Pancreas (tissue), 10 donors: ENCODE measurements around the gene GMPPA. TPM values are rescaled to one million over a fixed set of nuclear protein-coding genes. Genes with fewer than 3 reads are reported as not detected.
A peak's percentile ranks its signal among the peaks of the same experiment; 100 is the strongest.

Experiments
- ATAC-seq, 4 donors: fragments of 200-7000 bp; cut with Tn5 transposase; one replicate each; pipeline versions ENCODE4 v1.8.0 to v1.9.1; 2020; ENCODE audit warnings: mild to moderate bottlenecking in 4 of 4, moderate library complexity in 4 of 4
- DNase-seq, 6 donors: peaks; one replicate each; pipeline ENCODE4 v3.0.0-alpha.2; 2020
- FAIRE-seq: peaks from 2 replicates; lab custom pipeline; 2012; peaks lifted over from hg19 to GRCh38; lab: Jason Lieb, UNC
- H3K27ac ChIP-seq, 4 donors: fragments of 200-600 bp; sonication (generic); 1 replicate in 3 of 4; 2 replicates in 1 of 4; pipeline versions ENCODE4 v1.5.0 to v1.8.0; 2020
- H3K27me3 ChIP-seq, 4 donors: fragments of 200-600 bp; one replicate each; pipeline ENCODE4 v1.8.0; 2021
- H3K36me3 ChIP-seq, 3 donors: fragments of 200-600 bp; sonication (generic) in 1 of 3; one replicate each; pipeline versions ENCODE4 v1.5.0 to v1.8.0; 2020 to 2021
- H3K4me1 ChIP-seq, 3 donors: fragments of 200-600 bp; one replicate each; pipeline ENCODE4 v1.8.0; 2021
- H3K4me3 ChIP-seq, 4 donors: fragments of 200-600 bp; sonication (generic) in 2 of 4; one replicate each; pipeline versions ENCODE4 v1.5.0 to v1.8.0; 2020 to 2021
- H3K9me3 ChIP-seq, 4 donors: fragments of 200-600 bp; one replicate each; pipeline ENCODE4 v1.8.0; 2021
- CTCF ChIP-seq, 4 donors: fragments of 200-600 bp; sonication (generic) in 3 of 4; IDR thresholded peaks; one replicate each; pipeline versions ENCODE4 v1.5.0 to v1.8.0; 2021; ENCODE audit warnings: antibody characterized with exemption in 4 of 4
- WGBS, 2 donors: extraction: QIAGEN DNeasy Blood & Tissue Kit; methylation state at CpG; one replicate each; pipeline ENCODE4 v1.1.7; 2013; 5-methylcytosine and 5-hydroxymethylcytosine counted together
- intact Hi-C, 3 donors: fragments of 100-400 bp; cut with DNase I; formaldehyde crosslinking; loops; one replicate each; pipeline versions ENCODE4 v1.11.1 to v1.14.2; 2022
- polyA plus RNA-seq, 2 donors: library from polyadenylated mRNA; stranded (reverse); fragments of 200-250 nt; gene quantifications; one replicate each; pipeline ENCODE4 v1.2.3, GENCODE V29; 2013
- total RNA-seq, 6 donors: library from RNA; stranded (reverse); fragmentation: NEBNext Ultra II Directional in 4 of 6; extraction: Animal tissue kit (Norgen Biotek cat#: 25700) in 4 of 6; gene quantifications; one replicate each; pipeline versions ENCODE4 v1.2.1 to v1.2.4, GENCODE V29; 2021 to 2023
- donor health status: healthy with polysubstance abuse.
- donor health status: DM: no; HTN: no; CAD: no; lungs with moderate emphysema.
- donor health status: DM: no; HTN: no; CAD: no.
- donor health status: control.
- donor health status: control.
- donor health status: Bipolar disorder and iron deficiency.
- donor health status: DM: yes; HTN: yes; CAD: no.
- donor health status: DM: no; HTN: no; CAD: no.
- donor health status: DM: no; HTN: no; CAD: no.
- donor health status: DM: yes; HTN: yes; CAD: no.

Gene GMPPA
- total and polyA plus RNA-seq, 8 donors, result 24.4 to 90.8 (median 35.6) TPM

GRCh38 chr2:219483451-219484342, 15.0 kb upstream of the GMPPA start:
- ATAC-seq (peak in 3 of 4 donors; percentile 20 to 44 (median 30)), FAIRE-seq (no peak), DNase-seq (peak in 3 of 6 donors; percentile 31 to 78 (median 59))
- no peaks in the 10 kb centered on the region for H3K36me3 ChIP-seq
- 20 to 22% methylated on average over 43 to 58 of the region's 58 CpGs for WGBS, 2 donors
- H3K4me1 ChIP-seq, result peaks cover 0 to 7% (median 6%) of the 10 kb centered on the region in 3 donors
- H3K9me3 ChIP-seq, result no peaks in the 10 kb centered on the region
- no peak for TF ChIP-seq CTCF (IDR thresholded peaks at IDR 0.05)
- peaks cover 0 to 9% (median 0%) of the 10 kb centered on the region in 4 donors for H3K27me3 ChIP-seq
- peak overlapping the region in 2 of 4 donors; percentile 26 to 40 for H3K4me3 ChIP-seq
- H3K27ac ChIP-seq, result no peak overlapping the region
- intact Hi-C loops, result no loop called here

GRCh38 chr2:219484343-219485200, 14.1 kb upstream of the GMPPA start:
- ATAC-seq (peak; percentile 30 to 66 (median 54)), DNase-seq (peak in 3 of 6 donors; percentile 29 to 73 (median 68)), FAIRE-seq (no peak)
- Histone ChIP-seq H3K9me3 (no peaks in the 10 kb centered on the region), H3K4me3 (peak overlapping the region in 3 of 4 donors; percentile 2 to 40 (median 26)), H3K27me3 (peaks cover 0 to 9% (median 0%) of the 10 kb centered on the region in 4 donors), H3K4me1 (peaks cover 0 to 7% (median 6%) of the 10 kb centered on the region in 3 donors), H3K27ac (no peak overlapping the region), H3K36me3 (no peaks in the 10 kb centered on the region)
- WGBS, 2 donors, result 3 to 4% methylated on average over 60 to 89 of the region's 89 CpGs
- intact Hi-C loops, result no loop called here
- TF ChIP-seq CTCF (IDR thresholded peaks at IDR 0.05), result no peak

- Histone ChIP-seq H3K36me3 (no peaks in the 10 kb centered on the region), H3K9me3 (no peaks in the 10 kb centered on the region), H3K4me3 (no peak overlapping the region), H3K27ac (no peak overlapping the region), H3K4me1 (peaks cover 0 to 7% (median 6%) of the 10 kb centered on the region in 3 donors), H3K27me3 (peaks cover 0 to 9% (median 0%) of the 10 kb centered on the region in 4 donors)
- DNase-seq, result peak in 1 of 6 donors; percentile 19
- no peak for ATAC-seq
- no peak for FAIRE-seq
- WGBS, 2 donors, result 72 to 80% methylated on average over 12 of the region's 12 CpGs
- intact Hi-C loops, result no loop called here
- TF ChIP-seq CTCF (IDR thresholded peaks at IDR 0.05), result no peak
These were observed 13.5 kb upstream of the GMPPA start for GRCh38 chr2:219485201-219485580.

- H3K9me3 ChIP-seq, result no peaks in the 10 kb centered on the region
- intact Hi-C loops, result no loop called here
- ATAC-seq (peak in 2 of 4 donors; percentile 31), DNase-seq (peak in 2 of 6 donors; percentile 9 to 34), FAIRE-seq (no peak)
- H3K36me3 ChIP-seq, result no peaks in the 10 kb centered on the region
- peaks cover 0 to 9% (median 0%) of the 10 kb centered on the region in 4 donors for H3K27me3 ChIP-seq
- no peak overlapping the region for H3K27ac ChIP-seq
- TF ChIP-seq CTCF (IDR thresholded peaks at IDR 0.05), result no peak
- WGBS, 2 donors, result 74 to 80% methylated on average over 8 of the region's 8 CpGs
- no peak overlapping the region for H3K4me3 ChIP-seq
- H3K4me1 ChIP-seq, result peaks cover 0 to 7% (median 6%) of the 10 kb centered on the region in 3 donors
These were observed 12.2 kb upstream of the GMPPA start for GRCh38 chr2:219486380-219486959.
